ENCODE data around the gene PLXNA4.

Gene PLXNA4

GRCh38 chr7:132130497-132130896, 445.8 kb downstream of the PLXNA4 start:
- peak; percentile 24 for DNase-seq

GRCh38 chr7:132125872-132126595, 450.2 kb downstream of the PLXNA4 start:
- DNase-seq = no peak

GRCh38 chr7:132125096-132125495, 451.2 kb downstream of the PLXNA4 start:
- DNase-seq = no peak

GRCh38 chr7:132124575-132124974, 451.7 kb downstream of the PLXNA4 start:
- no peak for DNase-seq

GRCh38 chr7:132123773-132124172, 452.5 kb downstream of the PLXNA4 start:
- no peak for DNase-seq

GRCh38 chr7:132122901-132123300, 453.4 kb downstream of the PLXNA4 start:
- no peak for DNase-seq

- no peak for DNase-seq
These were observed 454.3 kb downstream of the PLXNA4 start for GRCh38 chr7:132121987-132122386.

- no peak for DNase-seq
These were observed 457.6 kb downstream of the PLXNA4 start for GRCh38 chr7:132118641-132119040.

GRCh38 chr7:132117636-132118035, 458.6 kb downstream of the PLXNA4 start:
- no peak for DNase-seq

GRCh38 chr7:132117181-132117580, 459.1 kb downstream of the PLXNA4 start:
- DNase-seq = peak; percentile 57

- peak; percentile 59 for DNase-seq
These were observed 459.9 kb downstream of the PLXNA4 start for GRCh38 chr7:132116369-132116768.

- DNase-seq = no peak
These were observed 460.5 kb downstream of the PLXNA4 start for GRCh38 chr7:132115758-132116157.

- DNase-seq = no peak
These were observed 461.2 kb downstream of the PLXNA4 start for GRCh38 chr7:132115028-132115427.

GRCh38 chr7:132114411-132114810, 461.9 kb downstream of the PLXNA4 start:
- no peak for DNase-seq

GRCh38 chr7:132113536-132114371, 462.5 kb downstream of the PLXNA4 start:
- peak; percentile 43 for DNase-seq

- DNase-seq = no peak
These were observed 463.6 kb downstream of the PLXNA4 start for GRCh38 chr7:132112657-132113056.

GRCh38 chr7:132112106-132112505, 464.2 kb downstream of the PLXNA4 start:
- DNase-seq = no peak

- DNase-seq = no peak
These were observed 465.6 kb downstream of the PLXNA4 start for GRCh38 chr7:132110692-132111091.

- no peak for DNase-seq
These were observed 466.5 kb downstream of the PLXNA4 start for GRCh38 chr7:132109769-132110168.

- no peak for DNase-seq
These were observed 467.7 kb downstream of the PLXNA4 start for GRCh38 chr7:132108563-132108962.

- DNase-seq = no peak
These were observed 469.8 kb downstream of the PLXNA4 start for GRCh38 chr7:132106491-132106890.

GRCh38 chr7:132105096-132105495, 471.2 kb downstream of the PLXNA4 start:
- DNase-seq = no peak

- DNase-seq = no peak
These were observed 472.6 kb downstream of the PLXNA4 start for GRCh38 chr7:132103718-132104117.

GRCh38 chr7:132102942-132103341, 473.3 kb downstream of the PLXNA4 start:
- DNase-seq = no peak
